ENCODE measurements around the gene TPK1.
A peak's percentile ranks its signal among the peaks of the same experiment; 100 is the strongest.

TPK1 gene

DNA sequence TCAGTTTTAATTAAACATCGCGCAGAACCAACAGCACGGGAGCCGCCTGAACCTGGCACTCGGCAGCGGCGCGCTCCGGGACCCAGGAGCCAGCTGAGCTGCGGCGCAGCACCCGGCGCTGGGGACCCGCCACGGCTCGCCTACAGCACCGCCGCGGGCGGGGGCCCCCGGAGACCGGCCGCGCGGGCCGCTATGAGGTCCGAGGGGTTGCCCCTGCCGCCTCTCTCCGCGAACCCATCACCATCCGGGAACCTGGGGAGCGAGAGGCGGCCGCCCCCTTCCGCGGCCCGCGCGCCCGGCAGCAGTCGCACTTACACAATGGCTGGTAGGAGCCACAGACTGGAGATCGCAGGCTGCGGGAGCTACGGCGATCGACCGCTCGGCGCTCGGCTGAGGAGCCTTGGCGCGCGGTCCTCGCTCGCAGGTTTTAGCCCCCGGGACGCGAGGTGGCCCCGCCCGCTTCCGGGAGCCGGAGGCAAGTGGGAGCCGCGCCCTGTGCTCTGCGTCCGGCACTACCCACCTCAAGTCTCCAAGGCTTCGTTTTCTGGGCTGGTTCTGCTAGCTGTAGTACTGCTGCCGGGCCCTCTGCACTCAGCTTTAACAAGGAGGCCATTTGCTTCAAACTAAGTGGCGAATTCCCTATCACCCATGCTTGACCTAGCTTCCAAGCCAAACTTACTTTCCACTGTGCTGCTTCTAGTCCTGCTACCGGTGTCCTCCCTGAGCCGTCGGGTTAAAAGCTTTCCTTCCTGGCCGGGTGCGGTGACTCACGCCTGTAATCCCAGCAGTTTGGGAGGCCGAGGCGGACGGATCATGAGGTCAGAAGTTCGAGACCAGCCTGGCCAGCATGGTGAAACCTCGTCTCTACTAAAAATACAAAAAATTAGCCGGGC, at the start of gene TPK1:
Gene TPK1 (minus strand): TSS at position 402 of the 893 bp plus-strand sequence. CDS start 451 bp downstream, outside the sequence.
- peak; percentile 59 for DNase-seq

DNA sequence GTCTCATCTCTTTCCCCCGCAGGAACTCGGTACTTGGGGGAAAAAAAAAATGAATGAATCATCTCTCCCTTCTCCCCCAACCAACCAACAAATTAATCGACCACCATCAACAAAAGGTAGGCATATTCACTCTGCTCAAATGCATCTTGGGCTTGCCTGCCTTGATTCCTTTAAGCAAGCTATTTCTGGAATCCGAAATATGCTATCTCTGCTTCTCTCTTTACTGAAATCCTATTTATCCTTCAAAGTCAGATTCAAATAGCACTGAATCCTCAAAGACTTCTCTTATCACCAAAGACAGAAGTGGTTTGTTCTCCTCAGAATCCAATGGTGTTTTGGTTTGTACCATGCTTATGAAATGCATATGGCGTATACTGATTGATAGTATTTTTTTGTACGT, 49.6 kb upstream of the TPK1 start:
- DNase-seq: no peak

DNA sequence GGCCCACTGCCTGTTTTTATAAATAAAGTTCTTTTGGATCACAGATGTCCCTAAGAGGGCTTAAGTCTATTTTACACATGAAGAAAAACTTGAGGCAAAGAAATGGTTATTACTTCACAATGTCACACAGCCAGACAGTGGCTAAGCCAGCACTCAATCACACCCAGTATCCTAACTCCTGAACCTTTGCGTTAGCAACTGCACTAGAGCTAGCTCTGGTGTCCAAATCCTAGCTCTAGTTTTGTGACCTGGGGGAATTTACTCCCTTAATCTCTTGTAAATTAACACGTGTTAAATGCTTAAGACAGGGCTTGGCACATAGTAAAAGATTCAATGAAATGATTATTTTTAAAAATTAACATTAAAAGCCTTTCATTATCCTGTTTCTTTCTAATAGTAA, 49.0 kb upstream of the TPK1 start:
- no peak for DNase-seq

DNA sequence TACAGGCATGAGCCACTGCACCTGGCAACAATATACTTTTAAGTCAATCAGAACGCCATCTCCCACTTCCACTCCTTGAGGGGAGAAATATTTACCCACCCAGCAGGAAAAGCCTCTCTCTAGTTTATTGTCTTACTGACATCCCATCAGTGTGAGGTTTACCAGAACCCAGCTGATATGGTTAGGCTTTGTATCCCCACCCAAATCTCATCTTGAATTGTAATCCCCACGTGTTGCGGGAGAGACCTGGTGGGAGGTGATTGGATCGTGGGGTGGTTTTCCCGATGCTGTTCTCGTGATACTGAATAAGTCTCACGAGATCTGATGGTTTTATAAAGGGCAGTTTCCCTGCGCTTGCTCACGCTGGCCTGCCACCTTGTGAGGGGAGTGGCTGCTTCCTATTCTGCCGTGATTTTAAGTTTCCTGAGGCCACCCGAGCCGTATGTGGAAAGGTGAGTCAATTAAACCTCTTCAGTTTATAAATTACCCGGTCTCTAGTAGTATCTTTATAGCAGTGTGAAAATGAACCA, 37.5 kb upstream of the TPK1 start:
- no peak for DNase-seq

DNA sequence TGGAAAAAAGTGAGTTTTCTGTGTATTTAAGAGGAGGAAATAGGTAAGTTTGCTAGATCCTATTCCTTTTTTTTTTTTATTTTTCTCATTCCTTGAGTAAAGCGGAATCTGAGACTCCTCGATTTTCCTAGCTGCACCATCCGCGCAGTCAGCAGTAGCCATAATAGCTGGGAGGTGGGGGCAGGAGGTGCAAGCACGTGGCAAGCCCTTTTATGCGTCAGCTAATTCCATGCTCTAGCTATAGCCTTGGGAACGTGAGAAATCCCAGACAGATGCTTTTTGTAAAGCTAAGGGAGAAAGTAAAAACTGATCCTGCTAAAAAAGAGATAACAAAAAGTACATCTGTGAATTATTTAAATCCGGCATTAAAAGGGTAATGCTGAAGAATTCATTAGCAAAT, 33.2 kb upstream of the TPK1 start:
- no peak for DNase-seq

DNA sequence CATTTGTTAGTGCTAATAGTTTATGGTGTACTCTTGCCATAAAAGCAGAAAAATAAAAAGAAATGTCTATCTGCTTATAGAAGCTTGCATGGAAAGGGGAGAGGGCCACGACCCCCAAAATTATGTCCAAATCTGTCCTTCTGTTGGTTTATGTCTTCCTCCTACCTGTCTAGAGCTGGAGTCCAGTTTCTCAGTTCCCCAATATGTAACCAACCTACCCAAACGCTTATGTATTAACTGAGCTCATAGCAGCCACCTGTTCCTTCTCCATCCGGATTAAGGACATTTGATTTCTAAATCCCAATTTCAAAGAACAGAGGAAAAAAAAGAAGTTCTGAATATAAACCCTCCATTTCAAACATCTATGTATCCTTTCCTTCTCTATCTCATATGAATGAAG, 30.3 kb upstream of the TPK1 start:
- no peak for DNase-seq

DNA sequence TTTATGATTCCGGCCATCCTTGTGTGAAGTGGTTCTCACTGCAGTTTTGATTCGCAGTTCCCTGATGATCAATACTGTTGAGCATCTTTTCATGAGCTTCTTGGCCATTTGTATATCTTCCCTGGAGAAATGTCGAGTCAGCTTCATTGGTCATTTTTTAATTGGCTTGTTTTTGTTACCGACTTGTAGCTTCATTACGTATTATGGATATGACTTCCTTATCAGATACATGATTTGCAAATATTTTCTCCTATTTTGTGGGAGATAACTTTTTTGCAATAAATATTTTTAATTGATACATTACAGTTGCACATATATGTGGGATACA, 27.4 kb upstream of the TPK1 start:
- no peak for DNase-seq

DNA sequence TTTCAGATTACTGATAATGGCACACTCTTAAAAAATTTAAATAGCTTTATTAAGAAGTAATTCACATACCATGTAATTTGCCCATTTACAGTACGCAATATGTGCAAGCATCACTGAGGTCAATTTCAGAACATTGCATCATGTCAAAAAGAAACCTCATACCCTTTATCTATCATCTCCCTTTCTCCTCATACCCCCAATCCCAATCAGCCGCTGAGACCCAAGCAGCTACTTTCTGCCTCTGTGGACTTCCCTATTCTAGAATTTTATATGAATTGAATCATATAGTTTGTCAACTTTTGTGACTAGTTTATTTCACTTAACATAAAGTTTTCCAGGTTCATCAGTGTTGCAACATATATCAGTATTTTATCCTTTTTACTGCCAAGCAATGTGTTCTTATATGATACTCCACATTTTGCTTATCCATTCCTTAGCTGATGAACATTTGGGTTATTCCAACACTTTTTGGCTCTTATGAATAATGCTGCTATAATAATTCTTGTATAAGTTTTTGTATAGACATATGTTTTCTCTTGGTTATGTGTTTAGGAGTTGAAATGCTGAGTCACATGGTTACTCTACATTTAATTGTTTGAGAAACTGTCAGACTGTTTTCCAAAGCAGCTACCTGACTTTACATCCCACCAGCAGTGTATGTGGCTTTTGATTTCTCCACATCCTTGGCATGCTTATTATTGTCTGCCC, 26.9 kb upstream of the TPK1 start:
- DNase-seq: no peak

DNA sequence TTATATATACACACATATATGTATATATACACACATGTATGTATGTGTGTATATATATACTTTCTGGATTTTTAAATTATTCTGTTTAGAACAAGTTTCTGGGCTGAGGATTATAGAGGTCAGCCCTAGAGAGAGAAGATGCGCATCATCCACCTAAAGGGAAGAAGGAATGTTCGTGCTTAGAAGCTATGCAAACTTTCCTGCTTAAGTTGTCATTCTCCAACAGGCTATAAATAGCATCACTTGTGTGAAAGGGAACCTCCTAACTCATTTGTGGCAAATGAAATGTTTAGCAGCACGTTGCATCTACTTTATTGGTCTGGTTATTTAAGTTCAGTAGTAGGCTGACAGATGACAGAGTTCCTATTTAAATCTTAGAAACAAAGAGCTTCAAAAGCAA, 23.9 kb upstream of the TPK1 start:
- no peak for DNase-seq

DNA sequence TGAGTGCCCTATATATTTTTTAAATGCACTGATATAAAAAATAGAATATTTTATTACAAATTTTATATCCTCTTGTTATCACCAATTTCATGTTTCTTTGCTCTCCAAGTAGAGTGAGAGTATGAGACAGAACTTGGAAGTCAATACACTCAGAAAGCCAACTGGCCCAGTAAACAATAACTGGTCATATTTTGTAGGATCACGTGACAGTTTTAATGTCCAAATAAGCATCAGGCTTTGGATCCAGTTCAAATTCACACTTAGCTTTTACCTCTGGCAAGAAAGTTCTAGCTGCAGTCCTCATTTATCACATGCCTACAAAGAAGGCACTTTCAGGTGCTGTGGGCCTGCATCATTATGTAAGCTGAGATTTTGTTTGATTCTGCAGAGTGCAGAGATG, 21.6 kb upstream of the TPK1 start:
- DNase-seq: no peak

DNA sequence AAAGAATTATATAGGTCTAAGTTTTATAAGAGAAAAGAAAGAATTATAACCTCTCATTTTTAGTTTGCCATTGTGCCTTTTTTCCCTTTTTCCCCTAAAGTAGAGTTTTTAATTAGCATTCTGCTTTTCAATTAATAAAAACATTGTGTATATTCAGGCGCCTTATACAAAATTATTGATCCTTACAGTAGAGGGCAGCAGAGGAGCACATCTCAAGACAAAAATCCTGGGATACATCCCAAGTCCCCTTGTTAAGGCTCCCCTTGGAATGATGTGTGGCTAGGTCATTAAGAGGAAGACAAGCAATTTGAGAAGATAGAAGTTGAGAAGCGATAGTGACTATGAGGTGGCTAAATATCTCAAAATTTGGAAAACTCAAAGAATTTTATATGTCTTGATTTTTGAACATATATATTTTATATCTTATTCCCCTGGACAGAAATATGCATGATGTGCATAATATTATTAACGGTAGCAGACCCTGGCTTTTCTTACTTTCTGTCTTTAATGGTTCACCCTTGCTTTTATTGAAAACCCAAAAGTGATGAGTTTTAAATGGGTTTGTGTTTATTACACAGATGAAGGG, 19.1 kb upstream of the TPK1 start:
- DNase-seq: peak; percentile 6

DNA sequence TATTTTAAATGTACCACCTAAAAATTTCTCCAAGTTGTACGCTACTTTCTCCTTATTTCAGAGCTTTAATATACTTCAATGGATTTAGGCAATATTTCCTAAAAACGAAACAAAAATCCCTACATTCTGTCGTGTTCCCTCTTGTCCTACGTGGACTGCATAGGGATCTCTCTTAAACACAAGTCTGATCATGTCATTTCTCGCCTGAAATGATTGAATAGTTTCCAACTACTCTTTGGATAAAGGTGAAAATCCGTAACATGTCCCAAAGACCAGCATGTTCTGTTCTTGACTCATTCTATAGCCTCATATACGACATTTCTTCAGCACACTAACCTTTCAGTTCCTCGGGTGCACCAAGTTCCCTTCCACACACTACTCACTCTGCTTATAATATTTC, 17.7 kb upstream of the TPK1 start:
- no peak for DNase-seq

DNA sequence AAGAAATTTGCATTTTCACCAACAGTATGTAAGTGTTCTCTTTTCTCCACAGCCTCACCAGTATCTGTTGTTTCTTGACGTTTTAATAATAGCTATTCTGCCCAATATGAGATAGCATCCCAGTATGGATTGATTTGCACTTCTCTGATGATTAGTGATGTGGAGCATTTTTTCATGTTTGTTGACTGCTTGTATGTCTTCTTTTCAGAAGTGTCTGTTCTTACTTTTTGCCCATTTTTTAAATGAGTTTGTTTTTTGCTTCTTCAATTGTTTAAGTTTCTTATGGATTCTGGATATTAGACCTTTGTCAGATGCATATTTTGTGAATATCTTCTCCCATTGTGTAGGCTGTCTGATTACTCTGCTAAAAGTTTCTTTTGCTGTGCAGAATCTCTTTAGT, 12.2 kb upstream of the TPK1 start:
- no peak for DNase-seq

DNA sequence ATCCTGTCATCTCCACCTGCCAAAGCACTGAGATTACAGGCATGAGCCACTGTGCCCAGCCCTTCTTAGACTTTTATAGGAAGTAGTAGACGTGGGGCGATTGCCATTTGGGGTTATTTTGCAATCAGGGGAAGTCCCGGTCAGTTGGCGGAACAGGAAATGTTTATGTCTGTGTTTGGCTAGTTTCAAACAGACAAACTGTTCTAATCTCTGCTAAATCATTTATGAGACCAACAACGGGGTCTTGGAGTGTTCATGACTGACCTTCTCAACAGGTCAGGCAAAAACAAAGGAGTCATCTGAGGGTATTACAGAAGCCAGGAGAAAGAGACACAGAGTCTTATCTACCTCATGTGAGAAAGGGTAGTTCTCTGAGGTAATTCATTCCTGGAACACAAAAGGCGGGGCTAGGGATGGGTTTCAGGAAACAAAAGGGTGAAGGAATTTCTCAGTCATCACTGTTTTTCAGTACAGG, 6.6 kb upstream of the TPK1 start:
- no peak for DNase-seq

DNA sequence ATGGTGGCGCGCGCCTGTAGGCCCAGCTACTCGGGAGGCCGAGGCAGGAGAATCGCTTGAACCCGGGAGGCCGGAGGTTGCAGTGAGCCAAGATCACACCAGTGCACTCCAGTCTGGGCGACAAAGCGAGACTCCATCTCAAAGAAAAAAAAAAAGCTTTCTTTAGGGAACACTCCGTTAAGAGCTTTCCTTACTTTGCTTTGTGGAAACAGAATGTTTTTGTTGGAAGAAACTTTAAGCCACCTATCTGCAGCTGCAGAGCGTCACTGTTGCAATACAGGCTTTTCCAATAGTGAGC, 641 bp upstream of the TPK1 start:
- no peak for DNase-seq

DNA sequence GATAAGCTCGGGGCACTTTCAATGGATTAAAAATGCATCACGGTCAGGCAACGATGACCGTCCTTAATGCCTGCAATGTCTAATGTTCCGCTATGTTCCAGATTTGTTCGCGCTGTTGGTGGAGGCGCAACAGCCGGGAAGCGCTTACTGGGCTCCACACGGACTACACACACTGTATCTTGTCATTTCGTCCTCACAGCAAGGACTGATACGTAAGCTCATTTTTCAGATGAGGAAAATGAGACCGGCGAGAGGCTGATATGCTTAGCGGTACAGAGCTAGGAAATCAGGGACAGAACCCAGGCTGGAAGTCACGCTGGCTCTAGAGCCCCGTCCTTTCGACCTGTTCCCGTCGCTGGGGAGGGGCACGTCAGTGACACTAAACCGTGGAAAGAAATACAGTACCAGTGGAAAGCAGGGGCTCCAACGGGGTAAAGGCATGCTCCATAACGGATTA, 670 bp downstream of the TPK1 start:
- DNase-seq: peak; percentile 19

DNA sequence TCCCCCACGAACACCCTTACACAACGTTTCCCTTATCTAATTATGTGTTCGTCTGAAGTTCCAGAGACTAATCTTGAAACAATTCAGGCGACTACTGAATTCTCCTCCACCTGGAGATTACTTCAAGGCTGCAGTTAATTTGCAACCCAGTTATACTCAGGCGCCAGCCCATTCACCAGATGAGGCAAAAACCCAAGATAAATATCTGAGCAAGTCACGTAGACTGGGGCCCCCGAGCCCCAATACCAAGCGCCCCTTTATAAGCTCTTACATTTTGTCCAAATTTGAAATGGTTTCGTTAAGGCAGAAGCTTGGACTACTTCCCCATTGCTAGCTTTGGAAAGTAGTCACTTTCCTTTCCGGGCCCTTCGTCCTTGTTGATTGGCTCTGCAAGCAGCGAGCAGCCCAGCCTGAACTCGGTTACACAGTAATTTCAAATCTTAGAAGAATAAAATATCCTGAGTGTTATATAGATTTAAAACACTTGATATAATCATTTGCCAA, 1.2 kb downstream of the TPK1 start:
- peak; percentile 19 for DNase-seq

DNA sequence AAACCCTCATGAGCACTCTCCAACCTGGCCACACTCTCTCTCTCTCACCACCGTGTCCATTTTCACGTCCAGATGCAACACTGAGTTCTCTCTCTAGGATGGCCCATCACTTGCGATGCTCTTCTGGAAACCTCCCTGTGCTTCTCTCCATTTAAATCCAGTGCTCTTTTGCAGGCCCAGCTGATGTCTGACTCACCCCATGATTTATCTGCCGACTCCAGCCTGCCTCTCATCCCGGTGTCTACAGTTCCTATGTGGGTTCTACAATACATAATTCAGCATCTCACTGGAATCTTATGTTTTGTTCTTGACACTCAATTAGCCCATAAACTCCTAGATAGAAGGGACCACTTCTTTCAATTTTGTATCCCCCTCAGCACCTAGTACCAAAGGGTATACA, 5.0 kb downstream of the TPK1 start:
- DNase-seq: no peak

DNA sequence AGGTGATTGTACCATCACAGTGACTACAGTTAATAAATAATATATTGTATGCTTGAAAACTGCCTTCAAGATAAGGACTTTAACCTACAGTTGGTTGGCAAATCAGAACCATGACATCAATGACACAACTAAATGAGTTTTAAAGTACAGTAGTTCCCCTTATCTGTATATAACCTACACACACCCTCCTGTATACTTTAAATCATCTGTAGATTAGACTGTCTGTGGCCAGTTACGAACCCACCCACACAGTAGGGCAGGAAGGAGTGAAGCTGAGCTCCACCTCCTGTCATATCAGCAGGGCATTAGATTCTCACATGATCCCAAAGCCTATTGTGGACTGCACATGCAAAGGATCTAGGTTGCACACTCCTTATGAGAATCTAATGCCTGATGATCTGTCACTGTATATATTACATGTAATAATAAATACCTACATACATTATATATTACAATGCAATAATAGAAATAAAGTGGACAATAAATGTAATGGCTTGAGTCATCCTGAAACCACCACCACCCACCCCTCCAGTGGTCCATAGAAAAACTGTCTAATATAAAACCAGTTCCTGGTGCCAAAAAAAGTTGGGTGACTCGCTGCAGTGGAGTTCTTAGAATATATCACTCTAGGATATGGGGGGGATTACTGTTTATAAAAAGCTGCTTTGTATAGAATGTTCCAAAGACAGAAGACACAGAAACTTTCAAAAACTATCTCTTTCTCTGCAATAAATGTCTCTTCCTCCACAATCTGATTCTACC, 5.6 kb downstream of the TPK1 start:
- DNase-seq: no peak

DNA sequence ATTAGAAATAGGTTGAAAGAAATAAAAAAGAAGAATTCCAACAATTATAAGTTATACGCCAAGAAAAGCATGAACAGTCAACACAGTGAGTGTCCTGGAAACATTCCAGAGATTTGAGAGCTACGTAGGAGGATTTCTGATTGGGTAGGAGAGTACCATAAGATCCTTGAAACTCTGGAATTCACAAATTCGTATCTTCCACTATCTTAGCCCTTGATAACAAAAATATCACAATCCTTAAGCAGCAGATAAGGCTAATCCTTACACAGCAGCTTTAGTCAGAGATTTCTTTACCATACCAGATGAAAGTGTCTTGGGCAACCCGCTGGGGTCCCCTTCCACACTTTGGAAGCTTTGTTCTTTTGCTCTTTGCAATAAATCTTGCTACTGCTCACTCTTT, 8.2 kb downstream of the TPK1 start:
- no peak for DNase-seq

DNA sequence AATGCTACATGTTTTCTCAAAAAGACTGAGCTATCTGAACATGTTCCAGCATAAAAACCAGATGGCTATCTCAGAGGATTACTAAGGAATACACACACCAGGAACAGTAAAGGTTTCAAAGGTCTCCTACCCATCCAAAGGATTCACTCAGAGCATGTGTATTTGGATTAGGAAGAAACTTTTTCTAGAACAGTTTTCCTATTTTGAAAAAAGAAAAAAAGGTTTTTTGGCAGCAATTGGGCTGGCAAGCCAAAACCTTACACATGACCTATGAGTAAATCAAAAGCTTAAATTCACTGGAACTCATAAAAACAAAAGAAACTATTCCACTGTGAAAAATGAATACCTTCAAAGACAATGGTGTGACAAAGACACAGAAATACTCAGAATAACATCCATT, 9.6 kb downstream of the TPK1 start:
- DNase-seq: no peak

DNA sequence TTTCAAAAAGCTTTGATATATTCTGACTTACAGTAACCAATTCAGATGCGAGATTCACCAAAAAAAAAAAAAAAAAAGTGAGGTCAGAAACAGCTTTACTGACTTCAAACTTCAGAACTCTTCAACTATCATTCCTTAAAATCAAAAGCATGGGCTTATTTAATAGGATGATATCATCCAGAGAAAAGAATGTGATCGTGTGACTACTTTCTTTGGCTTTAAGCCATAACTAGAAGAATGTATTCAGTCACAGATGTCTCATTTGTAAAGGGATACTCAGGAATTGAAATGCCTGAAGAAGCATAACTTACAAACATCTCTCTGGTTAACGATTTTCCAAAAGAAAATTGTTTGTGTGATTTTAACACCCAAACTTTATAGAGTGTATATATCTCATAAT, 11.5 kb downstream of the TPK1 start:
- DNase-seq: no peak

DNA sequence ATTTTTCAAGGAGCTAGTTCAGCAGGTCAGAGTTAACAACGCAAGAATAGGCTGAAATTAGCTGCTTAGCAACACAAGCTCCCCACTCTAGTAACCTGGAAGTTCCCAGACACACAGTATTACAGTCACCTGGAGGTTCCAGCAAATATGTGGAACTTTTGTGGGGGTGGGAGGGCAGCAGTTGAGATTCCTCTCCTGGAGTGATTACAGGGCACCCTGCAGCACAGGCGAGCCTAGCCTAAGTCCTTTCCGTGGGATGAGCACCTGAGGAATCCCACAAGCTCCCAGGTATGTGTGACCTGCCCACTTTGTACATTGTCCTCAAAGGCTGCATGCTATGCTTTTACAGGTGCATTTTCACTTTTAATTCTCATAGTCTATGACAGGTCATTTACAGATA, 13.6 kb downstream of the TPK1 start:
- DNase-seq: no peak

Data from DMS79 treated with DMSO at 0.1 percent for 48 hours (cell line).